Effector CD8-positive, alpha-beta T cell (primary cell): ENCODE measurements around the gene ABLIM1.

Source experiments
- DNase-seq: peaks from one replicate; lab custom pipeline; 2025; lab: John Stamatoyannopoulos, UW

Gene ABLIM1

GRCh38 chr10:114623661-114624294 lies 34.3 kb downstream of the ABLIM1 start:
- DNase-seq = no peak

GRCh38 chr10:114623155-114623554 lies 34.9 kb downstream of the ABLIM1 start:
- no peak for DNase-seq

GRCh38 chr10:114618722-114619121 lies 39.4 kb downstream of the ABLIM1 start:
- DNase-seq = no peak

DNA sequence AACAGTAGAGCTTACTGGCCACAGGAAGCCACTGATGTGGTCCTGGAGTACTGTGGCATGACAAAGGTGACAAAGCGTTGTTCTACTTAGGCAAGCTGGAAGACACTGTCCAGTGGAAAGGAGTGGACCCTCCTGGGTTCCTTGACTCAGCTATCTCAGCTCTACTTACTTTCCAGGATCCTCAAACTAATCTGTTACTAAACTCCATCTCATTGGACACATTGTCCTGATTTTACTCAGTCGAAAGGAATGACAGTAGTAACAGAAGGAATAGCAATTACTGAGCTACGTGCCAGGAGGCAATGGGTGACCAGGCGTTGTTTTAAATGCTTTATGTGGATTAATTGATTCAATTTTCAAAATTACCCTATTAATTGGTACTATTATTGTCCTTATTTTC lies 41.6 kb downstream of the ABLIM1 start:
- DNase-seq = no peak

GRCh38 chr10:114616103-114616502 lies 42.0 kb downstream of the ABLIM1 start:
- DNase-seq = no peak

DNA sequence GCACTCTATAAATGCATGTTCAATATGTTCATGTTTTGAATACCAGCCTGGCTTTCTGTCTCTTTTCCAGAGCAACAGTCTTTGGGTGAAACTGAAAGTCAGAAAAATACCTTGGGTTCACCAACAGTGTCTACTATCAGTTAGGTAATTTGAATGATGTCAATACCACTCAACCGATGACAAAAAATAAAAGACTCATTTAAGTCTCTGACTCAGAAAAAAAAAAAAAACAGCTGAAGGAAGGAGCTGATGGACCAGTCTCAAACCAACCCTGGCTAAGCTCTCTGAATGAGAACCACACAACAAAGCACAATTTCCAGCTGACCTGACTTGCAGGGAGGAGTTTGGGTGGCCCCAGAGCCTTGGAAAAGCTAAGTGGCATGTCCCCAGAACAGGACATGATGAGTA lies 42.5 kb downstream of the ABLIM1 start:
- no peak for DNase-seq

DNA sequence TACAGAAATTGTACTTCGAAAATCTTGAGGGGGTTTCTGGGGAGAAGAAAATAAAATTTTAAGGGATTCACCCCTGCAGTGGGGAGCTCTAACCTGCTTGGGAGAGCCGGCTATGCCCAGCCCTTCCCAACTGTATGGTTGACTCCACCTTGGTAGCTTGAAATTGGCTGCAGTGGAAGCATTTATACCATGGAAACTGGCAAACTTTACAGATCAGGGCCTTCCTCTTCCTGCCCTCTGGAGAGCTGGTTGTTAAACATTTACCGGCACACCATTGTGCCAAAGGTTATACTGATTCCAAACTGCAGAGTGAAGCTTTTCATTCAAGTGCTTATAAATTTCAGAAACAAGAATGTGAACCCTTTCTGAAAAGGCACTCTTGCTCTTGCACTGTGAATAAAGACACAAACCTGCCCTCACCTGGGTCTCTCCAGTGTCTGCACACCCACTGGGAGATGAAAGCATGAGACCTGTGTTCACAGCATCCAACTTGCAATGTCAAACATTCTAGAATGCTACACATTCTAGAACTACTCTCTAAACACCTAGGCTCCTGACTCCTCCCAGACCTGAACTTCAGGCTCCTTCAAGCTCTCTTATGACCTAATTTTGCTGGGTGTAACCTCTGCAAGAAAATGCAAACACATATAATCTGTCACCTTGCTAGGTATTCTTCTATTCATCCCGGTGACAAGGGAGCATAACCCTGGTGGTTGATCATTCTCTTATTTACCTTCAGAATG lies 44.7 kb downstream of the ABLIM1 start:
- DNase-seq = no peak

DNA sequence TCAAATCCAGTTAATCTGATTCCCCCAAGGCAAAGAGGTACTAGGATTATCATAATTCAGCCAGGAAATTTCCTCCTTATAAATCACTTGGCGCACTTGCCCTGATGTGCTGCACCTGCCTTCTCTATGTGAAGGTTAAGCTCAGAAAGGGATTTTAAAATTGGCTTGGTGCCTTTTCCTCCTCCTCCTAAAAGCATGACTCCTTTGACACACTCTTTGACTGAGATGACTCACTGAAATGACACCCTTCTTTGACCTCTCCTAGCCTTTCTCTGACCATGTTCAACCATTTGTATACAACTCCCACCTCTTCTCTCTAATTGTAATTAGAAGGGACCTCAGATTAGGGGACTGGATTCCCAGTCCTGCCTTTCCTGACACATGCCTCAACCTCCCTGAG lies 46.5 kb downstream of the ABLIM1 start:
- no peak for DNase-seq

DNA sequence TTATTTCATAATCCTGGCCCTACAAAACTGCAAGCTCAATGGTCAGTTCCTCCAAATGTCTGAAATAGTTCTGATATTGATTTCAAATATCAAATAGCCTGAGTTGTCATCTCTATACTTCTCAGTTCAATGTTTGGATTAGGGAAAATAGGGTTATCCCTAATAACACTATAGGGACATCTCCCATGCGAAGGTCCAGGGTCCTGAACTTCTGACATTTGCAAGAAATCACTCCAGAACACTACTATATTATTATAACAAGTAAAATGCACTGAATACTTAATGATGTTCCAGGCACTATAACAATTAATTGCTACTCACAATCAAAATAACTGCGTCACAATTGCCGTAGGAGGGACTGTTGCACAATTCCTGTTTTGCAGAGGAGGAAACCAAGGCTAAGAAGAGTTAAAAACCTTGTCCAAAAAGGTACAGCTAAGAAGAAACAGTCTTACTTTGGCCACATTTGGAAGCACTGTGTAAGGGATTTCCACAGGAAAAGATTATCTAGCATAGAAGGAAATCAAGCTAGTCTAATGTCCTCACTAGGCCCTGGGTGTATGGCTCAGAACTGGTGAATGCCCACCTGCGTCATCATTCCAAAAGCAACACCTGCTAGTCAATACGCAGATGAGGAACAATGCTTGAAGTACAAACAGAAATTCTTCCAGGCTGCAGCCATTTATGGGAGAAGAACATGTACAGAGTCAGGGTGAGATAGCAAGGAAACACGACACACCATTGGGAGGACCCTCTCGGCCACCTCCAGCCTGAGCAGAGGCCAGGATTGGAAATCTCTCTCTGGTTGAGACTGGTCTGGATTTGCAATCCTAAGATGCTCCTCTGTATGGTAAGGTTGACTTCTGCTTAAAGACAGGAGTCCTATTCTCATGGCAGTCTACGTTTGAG lies 48.3 kb downstream of the ABLIM1 start:
- no peak for DNase-seq

DNA sequence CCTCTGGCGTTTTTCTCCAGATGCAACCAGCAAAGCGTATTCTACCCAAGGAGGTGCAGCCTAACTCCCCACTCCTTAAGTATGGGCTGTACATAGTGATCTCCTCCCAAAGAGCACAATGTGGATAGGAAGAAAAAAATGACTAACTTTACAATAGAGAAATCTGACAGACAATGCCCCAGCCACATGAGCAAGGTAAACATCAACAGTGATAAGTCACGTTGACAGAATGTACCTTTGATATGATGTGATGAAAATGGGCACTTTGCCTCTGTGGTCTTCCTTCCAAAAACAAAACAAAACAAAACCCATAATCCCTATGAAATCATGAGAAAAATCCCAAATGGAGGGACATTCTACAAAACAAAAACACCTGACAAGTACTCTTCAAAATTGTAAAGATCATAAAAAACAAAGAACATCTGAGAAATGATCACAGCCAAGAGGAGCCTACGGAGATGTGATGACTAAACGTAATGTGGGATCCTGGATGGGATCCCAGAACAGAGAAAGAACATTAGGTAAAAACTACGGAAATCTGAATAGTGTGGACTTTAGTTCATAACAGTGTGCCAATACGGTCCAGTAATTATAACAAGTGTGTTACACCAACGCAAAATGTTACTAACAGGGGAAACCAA lies 50.6 kb downstream of the ABLIM1 start:
- no peak for DNase-seq

GRCh38 chr10:114605155-114605797 lies 52.8 kb downstream of the ABLIM1 start:
- DNase-seq = no peak

- no peak for DNase-seq
These were observed 53.5 kb downstream of the ABLIM1 start for GRCh38 chr10:114604357-114605130.

DNA sequence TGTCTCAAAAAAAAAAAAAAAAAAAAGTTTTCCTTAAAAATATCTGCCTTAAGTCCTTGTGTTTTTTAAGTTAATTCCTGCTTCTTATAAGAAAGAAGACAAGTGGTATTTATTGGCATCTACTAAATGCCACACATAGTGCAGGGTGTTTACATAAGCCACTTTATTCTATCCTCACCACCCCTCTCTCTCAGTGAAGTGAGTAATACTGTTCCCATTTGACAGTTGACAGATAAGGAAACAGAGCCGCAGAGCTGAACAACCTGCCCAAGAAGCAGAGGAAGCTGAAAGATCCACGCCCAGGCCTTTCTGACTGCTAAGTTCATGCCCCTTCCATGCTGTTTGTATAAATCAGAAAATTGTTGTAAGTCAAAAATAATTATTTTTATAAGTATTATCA lies 54.1 kb downstream of the ABLIM1 start:
- no peak for DNase-seq

DNA sequence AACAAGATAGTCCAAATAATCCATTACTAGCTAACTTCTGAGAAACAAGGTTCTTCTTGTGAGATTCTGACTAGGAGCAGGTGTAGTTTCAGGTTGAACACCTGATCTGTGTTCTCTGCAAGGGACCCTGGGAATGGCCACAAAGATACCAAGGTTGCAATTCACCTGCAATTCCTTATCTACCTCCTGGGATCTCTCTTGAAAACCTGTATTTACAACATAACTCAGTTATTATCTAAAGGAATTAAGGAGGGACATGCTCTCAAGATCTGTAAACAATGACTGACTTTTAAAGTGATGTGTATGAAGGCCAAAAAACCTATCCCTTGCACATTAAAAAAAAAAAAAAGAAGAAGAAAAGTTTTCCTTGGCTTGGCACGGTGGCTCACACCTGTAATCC lies 54.8 kb downstream of the ABLIM1 start:
- DNase-seq = no peak

- DNase-seq = no peak
These were observed 58.0 kb downstream of the ABLIM1 start for GRCh38 chr10:114600057-114600456.

GRCh38 chr10:114596793-114597192 lies 61.3 kb downstream of the ABLIM1 start:
- no peak for DNase-seq

DNA sequence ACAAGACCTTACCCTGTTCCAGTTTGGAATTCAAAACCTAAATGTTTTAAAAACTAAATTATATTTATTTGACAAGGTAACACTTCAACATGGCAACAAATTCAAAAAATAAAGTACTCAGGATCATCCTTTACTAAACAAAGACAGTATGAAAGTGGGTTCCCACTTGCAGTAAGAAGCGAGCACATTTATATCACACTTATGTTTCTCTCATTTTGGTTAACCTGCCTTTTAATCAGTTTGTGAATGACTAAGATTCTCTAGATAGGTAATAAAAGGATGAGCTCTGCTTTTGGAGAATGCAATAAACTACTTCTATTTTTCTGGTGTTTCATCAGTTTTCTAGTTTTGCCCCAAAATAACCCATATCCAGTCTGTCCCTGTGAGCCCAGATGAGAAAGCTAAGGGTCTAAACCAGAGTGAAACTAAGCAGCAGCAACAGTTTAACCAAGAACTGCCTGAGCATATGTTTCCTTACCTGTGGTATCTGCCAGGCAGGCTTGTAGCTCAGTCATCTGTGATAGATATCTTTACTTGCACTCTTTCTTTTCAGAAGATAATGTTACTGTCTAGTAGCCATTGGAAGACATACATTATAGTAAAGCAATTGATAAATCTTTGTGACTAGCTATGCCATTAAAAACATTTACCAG lies 64.1 kb downstream of the ABLIM1 start:
- DNase-seq = no peak

GRCh38 chr10:114593240-114593792 lies 64.8 kb downstream of the ABLIM1 start:
- no peak for DNase-seq

- DNase-seq = no peak
These were observed 67.1 kb downstream of the ABLIM1 start for GRCh38 chr10:114590993-114591392.

DNA sequence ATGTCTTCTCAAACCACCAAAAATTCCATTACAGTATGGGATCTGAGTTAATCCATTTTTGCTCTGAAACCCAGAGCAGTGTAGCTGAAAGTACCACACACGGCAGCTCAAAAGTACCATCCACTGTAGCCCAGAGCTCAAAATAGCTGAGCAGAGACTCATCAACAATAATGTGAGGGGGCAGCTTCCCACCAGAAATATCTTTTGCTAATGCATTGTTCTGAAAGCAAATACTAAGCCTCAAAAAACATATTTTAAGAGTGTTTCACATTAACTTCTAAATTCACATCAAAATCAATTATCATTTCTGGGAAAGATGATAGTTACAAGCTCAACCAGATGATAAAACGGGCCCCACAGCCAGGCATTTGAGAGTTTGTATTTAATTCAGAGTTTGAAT lies 73.7 kb downstream of the ABLIM1 start:
- no peak for DNase-seq
